Inferior parietal cortex (tissue), 1 donor: Measurements from ENCODE around the gene ZNF85.
"Not testable (repeated sequence)": the region's sequence is repeated elsewhere in the genome, so short reads cannot be mapped to it uniquely, and the experiment has no call there.

Experiments used
- DNase-seq: peaks from one replicate; pipeline ENCODE4 v3.0.0-alpha.2; 2016; ENCODE audit errors: extremely low spot score

The ZNF85 gene

DNA sequence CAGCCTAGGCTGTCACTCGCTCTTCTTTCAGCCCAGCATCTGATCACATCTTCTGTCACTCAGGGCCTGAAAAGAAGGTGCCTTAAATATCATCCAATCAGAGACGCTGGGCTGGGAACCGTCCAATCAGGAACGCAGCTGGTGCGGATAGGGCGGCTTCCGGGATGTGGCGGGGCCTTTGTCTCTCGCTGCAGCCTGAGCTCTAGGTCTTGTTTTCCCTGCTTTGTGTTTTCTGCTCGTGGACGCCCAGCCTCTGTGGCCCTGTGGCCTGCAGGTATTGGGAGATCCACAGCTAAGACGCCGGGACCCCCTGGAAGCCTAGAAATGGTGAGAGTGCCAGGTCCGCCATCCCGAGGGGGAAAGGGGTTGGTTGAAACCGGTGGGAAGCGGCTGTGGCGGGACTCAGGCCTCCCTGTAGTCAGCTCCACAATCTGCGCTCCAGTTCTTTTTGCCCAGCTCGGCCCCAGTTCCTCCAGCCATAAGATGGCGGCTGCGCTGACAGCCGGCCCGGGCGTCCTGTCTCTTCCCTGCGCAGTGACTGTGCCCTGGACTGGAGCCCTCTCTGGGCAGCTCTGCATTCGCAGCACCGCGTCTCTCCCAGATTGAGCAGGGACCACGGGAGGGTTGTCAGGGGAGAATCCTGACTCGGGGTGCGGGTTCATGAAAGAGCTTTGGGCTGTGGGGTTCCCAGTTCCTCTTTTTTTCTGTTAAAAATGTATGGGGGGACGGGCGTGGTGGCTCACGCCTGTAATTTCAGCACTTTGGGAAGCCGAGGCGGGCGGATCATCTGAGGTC lies at the start of gene ZNF85:
Gene ZNF85, plus strand, starts transcription at position 175 of the 795 bp plus-strand sequence. Its CDS starts 150 bp downstream, at position 325.
- peak; percentile 96 for DNase-seq

GRCh38 chr19:20879501-20879900 lies 43.5 kb upstream of the ZNF85 start:
- no peak for DNase-seq

GRCh38 chr19:20912973-20913372 lies 10.1 kb upstream of the ZNF85 start:
- no peak for DNase-seq

DNA sequence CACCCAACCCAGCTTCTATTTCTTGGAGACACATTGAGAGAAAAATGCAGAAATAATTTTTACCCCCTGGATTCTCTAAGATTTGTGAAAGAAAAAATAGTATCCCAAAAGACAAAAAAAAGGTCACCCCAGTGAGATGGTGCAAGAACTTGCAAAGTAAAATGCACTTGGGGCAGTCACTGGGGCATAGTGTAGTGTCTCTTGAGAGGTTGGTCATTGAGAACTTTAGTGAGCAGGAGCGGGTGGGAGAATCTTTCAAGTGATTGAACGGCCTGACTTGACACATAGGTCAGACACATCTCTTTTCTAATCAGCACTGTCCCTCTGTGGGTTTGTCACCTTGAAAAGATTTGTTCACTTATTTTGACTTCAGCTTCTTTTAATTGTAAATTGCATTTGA lies 2.4 kb downstream of the ZNF85 start:
- DNase-seq: no peak

GRCh38 chr19:20926796-20927195 lies 3.7 kb downstream of the ZNF85 start:
- no peak for DNase-seq

GRCh38 chr19:20928371-20928770 lies 5.3 kb downstream of the ZNF85 start:
- no peak for DNase-seq

GRCh38 chr19:20936322-20936947 lies 13.4 kb downstream of the ZNF85 start:
- DNase-seq: not testable (repeated sequence)

DNA sequence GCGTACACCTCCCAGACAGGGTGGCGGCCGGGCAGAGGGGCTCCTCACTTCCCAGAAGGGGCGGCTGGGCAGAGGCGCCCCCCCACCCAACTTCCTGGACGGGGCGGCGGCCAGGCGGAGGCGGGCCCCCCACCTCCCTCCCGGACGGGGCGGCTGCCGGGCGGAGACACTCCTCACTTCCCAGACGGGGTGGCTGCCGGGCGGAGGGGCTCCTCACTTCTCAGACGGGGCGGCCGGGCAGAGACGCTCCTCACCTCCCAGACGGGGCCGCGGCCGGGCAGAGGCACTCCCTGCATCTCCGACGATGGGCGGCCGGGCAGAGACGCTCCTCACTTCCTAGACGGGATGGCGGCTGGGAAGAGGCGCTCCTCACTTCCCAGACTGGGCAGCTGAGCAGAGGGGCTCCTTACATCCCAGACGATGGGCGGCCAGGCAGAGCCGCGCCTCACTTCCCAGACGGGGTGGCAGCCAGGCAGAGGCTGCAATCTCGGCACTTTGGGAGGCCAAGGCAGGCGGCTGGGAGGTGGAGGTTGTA lies 29.6 kb downstream of the ZNF85 start:
- not testable (repeated sequence) for DNase-seq

DNA sequence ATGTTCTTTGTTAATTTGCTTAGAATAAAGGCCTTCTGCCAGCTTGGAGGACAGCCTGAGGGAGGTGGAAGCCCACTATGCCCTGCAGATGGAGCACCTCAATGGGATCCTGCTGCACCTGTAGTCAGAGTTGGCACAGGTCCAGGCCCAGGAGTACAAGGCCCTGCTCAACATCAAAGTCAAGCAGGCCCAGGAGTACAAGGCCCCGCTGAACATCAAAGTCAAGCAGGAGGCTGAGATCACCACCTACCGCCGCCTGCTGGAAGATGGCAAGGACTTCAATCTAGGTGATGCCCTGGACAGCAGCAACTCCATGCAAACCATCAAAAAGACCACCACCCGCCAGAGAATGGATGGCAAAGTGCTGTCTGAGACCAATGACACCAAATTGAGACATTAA lies 41.7 kb downstream of the ZNF85 start:
- no peak for DNase-seq

DNA sequence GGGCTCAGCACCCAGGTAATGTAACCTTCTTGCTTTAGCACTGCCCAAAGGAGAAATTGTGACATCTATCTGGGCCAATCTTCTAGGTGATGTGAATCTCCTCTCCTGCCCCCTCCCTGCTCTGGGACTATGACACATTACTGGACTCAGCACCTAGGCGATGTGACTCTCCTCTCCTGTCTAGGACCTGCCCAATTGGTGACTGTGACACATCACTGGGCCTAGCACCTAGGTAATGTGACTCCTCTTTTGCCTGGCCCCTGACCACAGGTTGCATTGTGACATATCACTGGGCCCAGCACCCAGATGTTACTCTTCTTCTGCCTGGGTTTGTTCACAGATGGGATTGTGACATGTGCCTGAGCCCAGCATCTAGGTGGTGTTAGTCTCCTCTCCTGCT lies 45.0 kb downstream of the ZNF85 start:
- DNase-seq: no peak

- no peak for DNase-seq
Observed at GRCh38 chr19:20969498-20969897, 46.4 kb downstream of the ZNF85 start.

- no peak for DNase-seq
Observed at GRCh38 chr19:20969898-20970297, 46.8 kb downstream of the ZNF85 start.

DNA sequence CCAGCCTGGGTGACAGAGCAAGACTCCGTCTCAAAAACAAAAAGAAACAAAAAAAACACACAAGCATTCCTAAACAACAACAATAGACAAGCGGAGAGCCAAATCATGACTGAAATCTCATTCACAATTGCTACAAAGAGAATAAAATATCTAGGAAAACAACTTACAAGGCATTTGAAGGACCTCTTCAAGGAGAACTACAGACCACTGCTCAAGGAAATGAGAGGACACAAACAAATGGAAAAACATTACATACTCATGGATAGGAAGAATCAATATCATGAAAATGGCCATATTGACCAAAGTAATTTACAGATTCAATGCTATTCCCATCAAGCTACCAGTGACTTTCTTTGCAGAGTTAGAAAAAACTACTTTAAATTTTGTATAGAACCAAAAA lies 69.7 kb downstream of the ZNF85 start:
- DNase-seq: not testable (repeated sequence)

DNA sequence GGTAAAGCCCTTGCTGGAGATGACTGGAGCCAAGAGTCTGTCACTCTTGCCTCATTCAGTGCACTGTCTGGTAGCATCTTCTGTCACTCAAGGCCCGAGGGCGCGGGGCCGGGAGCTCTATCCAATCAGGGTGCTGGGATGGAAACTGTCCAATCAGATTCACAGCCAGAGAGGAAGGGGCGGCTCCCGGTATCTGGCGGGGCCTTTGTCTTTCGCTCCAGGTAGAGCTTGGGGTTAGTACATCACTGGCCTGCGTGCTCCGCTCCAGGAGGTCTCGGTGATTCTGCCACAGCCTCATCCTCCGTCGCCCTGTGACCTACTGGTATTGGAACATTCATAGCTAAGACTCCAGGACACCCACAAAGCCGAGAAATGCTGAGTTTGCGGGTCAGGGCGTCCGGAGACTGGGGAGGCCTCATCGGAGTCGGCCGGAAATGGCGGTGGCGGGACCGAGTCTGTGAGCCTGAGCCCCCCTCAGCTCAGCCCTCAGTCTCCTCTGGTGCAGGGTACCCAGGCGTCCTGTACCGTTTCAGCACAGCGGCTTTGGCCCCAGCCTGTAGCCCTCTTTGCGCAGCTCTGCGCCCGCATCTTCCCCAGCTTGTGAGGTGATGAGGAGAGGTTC lies 76.8 kb downstream of the ZNF85 start:
- DNase-seq: peak; percentile 96
